RCC 7860 (cell line): ENCODE measurements around the gene PAX7.
"Not testable (repeated sequence)": the region's sequence is repeated elsewhere in the genome, so short reads cannot be mapped to it uniquely, and the experiment has no call there.

Source experiments
- DNase-seq: peaks from one replicate; pipeline ENCODE4 v3.0.0-alpha.2; 2015; ENCODE audit warnings: low spot score
- FAIRE-seq: peaks from 2 replicates; lab custom pipeline; 2012; peaks lifted over from hg19 to GRCh38; lab: Jason Lieb, UNC

Gene PAX7

GRCh38 chr1:18657506-18658201 lies 27.0 kb downstream of the PAX7 start:
- FAIRE-seq = no peak
- DNase-seq = no peak

- no peak for DNase-seq
- FAIRE-seq = no peak
These were observed 28.2 kb downstream of the PAX7 start for GRCh38 chr1:18658831-18659230.

DNA sequence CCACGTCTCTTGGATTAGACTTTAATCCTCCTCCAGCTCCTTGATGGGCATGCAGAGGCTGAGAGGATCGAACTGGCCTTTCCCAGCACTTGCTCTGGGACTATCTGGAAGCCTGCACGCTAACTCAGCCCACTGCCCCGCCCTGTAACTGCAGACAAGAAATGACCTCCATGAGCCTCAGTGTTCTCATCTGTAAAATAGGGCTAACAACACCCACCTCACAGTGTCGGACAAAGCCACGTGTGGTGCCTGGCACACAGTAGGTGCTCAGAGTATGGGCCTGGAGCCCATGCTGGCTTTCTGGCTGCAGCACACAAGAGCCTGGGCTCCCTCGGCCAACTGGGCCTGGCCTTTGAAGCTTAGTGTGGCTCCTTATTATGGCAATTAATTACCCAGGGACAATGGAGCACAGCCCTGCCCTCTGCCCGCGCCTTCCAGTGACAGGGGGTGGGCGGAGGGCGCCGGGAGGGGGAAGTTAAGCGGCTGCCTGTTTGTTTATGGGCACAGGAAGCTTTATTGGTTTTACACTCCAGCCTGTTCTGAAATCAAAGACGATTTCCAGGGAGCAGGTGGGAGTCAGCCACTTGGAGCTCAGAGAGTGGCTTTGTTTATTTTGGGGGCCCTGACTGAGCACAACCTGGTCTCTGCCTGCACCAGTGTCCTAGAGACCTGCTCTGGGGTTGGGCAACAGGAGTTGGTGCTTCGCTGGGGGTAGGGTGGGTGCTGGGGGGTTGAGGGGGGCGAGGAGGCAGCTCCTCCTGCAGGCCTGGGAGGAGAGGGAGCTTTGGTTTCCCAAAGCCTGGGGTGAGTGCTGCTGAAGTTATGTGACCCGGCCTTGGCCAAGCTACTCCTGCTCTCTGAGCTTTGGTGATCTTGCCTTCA lies 31.0 kb downstream of the PAX7 start:
- no peak for FAIRE-seq

GRCh38 chr1:18662286-18662639 lies 31.6 kb downstream of the PAX7 start:
- DNase-seq (no peak), FAIRE-seq (no peak)

More for the DNA sequence above, 31.0 kb downstream of the PAX7 start:
- DNase-seq = no peak

- FAIRE-seq (no peak), DNase-seq (no peak)
These were observed 35.8 kb downstream of the PAX7 start for GRCh38 chr1:18666317-18666920.

DNA sequence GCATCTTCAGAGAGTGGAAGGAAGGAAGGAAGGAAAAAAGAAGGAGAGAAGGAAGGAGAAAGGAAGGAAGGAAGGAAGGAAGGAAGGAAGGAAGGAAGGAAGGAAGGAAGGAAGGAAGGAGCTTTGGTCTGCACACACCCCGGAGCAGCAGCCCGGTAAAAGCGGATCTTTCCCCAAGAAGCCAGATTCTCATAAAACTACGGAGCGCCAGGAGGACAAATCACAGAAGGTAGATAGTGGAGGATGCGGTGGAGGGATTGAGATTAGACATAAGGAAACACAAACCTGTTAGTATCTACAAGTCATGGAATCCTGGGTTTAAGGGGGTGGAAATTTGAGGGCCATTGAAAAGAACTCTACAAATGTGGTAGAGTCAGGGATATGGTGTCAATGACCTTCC lies 36.7 kb downstream of the PAX7 start:
- DNase-seq (no peak), FAIRE-seq (no peak)

GRCh38 chr1:18668046-18668445 lies 37.4 kb downstream of the PAX7 start:
- DNase-seq = no peak
- FAIRE-seq = no peak

- FAIRE-seq = no peak
- DNase-seq = no peak
These were observed 38.2 kb downstream of the PAX7 start for GRCh38 chr1:18668750-18669404.

DNA sequence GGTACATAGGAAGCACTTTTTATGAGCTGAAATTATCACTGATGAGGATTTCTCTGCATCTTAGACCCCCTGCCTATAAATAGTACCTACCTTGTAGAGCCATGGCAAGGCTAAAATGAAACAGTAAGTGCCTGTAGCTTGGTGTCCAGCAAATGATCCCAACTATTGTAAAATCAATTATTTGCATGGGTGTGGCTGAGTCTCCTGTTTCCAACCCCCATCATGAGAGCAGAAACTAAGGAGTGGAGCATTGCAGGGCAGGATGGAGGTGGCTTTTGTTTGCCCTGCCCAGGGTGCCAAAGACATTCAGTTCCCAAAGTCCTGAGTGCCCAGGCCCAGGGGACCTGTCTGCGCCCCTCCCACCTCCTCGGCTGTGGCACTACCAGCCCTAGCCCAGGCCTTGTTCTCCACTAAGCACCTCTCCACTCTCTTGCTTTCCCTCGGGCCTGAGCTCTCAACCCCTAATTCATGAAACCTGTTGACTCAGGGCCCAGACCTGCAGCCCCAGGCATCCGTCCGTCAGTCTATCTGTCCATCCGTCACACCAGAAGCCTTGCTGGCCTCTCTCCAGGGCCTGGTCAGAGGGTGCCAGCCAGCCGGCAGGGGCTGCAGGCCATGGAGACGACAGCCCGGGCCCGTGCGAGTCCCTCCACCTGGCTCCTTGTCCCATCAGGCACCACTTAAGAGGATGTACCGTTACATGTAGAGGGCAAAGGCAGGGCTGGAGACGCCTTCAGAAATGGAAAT lies 39.6 kb downstream of the PAX7 start:
- FAIRE-seq = no peak
- no peak for DNase-seq

DNA sequence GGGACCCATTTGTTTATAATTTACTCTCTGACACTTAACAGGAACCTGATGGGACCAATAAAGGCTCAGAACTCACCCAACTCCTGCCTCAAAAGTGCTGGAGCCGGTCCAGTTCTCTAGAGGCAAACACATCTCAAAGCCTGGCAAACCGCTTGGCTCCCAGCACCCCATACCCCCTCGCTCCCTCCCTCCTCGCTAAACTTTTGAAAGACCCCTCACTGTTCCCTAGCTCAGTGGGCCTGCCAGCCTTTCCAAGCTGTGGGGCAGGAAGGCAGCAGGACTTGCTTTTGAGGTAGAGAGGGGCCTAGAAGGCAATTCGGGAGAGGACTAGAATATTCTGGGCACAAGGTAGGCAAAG lies 40.2 kb downstream of the PAX7 start:
- FAIRE-seq (no peak), DNase-seq (no peak)

- FAIRE-seq (no peak), DNase-seq (no peak)
These were observed 43.3 kb downstream of the PAX7 start for GRCh38 chr1:18673976-18674375.

DNA sequence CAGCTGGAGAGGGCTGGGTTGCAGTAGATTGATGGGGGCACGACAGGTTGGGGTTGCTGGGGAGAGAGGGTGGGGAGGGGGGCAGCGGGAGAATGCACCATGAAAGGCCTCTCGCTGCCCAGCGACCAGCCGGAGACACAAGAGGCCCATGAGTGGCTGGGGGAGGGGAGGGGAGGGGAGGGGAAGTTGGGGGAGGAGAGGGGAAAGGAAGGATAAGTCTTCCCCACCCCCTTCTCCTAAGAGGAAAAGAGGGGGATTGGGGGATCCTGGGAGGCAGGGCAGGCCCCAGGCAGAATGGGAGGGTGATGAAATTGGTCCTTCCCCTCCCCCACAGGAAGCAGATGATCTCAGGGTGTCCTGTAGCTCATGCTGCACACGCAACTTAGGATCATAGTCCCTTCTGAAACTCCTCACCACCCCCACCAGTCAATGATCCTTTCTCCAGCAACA lies 45.7 kb downstream of the PAX7 start:
- FAIRE-seq (no peak), DNase-seq (no peak)

DNA sequence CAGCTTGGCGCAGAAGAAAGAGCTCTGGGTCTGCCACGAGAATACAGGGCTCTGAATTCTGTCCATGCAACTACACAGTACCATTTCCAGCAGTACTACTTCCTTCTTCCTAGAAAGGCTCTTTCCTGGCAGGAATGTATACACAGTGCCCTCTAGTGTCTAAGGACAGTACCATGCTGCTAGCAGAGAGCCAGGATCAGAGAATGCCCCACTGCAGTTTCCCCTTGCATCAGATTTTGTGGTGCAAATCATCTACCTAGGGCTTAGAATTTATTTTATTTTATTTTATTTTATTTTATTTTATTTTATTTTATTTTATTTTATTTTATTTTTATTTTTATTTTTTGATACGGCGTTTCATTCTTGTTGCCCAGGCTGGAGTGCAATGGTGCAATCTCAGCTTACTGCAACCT lies 50.8 kb downstream of the PAX7 start:
- DNase-seq (peak; percentile 59), FAIRE-seq (no peak)

DNA sequence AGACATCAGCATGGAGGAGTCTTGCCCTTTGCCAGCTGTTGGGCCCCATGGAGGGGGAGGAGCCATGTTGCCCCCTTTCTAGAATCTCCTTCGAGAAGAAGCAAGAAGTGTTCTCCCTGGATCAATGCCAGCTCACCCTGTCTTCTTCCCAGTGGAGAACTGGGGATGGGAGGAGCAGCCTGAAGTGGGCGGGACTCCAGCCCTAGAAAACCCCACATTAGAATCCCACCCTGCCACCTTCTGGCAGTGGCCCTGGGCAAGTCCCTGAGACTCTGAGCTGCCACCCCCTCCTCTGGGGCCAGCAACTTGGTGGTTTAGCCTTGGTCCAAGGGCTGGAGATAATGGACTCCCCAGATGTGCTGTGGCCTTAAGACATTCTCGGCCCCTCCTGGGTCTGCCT lies 51.7 kb downstream of the PAX7 start:
- DNase-seq = no peak
- no peak for FAIRE-seq

GRCh38 chr1:18684303-18684702 lies 53.7 kb downstream of the PAX7 start:
- no peak for DNase-seq
- no peak for FAIRE-seq

DNA sequence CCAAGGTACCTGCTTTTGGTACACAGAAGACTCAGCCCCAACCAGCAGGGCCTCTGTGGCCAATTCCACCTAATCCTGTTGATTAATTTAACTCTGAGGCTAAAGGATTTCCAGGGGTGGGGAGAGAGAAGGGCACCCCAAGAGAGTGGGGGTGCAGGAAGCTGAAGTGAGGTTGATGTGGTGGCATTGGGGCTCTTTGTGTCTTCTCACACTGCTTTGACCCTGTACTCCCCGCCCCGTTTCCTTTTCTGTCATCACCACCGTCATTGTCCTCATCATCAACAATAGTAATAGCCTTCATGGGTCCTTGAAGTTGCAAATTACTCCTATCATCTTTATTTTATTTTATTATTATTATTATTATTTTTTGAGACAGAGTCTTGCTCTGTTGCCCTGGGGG lies 55.9 kb downstream of the PAX7 start:
- DNase-seq (no peak), FAIRE-seq (no peak)

DNA sequence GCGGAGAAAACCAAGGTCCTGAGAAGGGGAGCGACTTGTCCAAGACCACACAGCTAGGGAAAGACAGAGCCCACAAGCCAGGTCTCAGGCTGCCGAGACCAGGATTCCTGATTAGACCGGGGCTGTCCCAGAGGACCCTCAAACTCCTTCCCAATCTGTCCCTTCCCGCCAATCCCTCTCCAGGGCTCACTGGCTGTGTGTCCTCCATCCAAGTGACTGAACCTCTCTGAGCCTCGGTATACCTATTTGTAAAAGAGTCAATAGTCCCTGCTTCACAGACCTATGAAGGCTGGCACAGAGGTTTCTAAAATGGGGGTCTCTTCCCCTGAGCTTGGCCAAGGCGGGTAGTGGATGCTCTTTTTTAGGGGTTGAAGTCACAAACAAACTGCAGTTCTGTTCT lies 56.6 kb downstream of the PAX7 start:
- FAIRE-seq = no peak
- no peak for DNase-seq

DNA sequence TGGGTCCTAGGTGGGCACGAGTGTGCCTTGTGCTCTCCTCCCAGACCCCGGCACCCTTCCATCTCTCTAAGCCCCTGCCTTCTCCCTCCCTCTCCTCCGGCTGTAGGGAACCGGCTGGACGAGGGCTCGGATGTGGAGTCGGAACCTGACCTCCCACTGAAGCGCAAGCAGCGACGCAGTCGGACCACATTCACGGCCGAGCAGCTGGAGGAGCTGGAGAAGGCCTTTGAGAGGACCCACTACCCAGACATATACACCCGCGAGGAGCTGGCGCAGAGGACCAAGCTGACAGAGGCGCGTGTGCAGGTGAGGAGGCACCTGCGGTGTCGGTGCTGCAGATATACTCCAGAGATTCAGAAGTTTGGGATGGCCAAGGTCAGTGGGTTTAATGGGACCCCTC lies 61.0 kb downstream of the PAX7 start:
- DNase-seq = no peak
- no peak for FAIRE-seq

DNA sequence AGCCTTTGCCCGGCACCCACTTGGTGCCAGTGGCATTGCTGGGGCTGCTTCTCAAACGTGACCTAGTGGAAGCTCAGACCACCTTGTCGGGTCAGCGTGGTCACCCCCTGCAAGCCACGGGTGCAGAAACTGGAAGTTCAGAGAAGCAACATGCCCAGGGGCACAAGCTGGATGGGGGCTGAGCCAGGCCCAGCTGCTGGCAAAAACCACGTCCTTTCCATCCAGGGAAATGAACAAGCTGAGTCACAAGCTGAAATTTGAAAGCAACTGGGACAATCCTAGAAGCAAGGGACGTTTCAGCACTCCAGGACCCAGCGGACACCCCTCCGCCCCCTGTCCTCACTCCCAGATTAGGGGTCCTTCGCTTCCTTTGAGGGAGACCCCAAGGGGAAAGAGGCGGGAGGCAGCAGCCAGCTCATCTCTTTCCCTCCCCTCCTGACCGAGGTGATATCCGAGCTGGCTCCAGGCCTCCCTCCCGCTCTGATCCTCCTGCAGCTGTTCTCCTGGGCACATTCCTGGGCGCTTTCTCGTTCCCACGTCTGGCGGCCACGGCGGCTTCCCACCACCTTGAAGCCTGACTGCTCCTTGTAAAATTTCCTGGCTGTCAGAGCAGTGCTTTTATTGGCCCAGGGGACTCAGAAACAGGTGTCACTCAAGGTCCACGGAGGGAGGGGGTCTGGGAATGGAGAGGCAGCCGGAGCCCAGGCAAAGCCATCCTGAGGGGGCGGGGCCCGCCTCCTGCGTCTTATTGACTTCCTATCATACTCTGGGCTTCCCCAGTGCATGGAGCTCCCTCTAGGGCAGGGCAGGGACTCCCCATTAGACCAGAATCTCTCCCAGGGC lies 62.8 kb downstream of the PAX7 start:
- FAIRE-seq (no peak), DNase-seq (no peak)

DNA sequence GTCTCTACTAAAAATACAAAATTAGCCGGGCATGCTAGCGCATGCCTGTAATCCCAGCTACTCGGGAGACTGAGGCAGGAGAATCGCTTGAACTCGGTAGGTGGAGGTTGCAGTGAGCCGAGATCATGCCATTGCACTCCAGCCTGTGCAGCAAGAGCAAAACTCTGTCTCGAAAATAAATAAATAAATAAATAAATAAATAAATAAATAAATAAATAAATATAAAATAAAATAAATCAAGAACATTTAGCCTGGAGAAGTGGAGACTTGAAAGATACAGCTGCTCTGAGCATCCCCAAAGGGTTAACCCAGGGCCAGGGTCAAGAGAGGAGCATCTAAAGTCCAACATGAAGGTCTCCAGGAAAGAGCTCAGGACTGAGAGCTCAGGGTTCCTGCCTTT lies 63.6 kb downstream of the PAX7 start:
- DNase-seq, FAIRE-seq: not testable (repeated sequence)
